DND-41 (cell line): Measurements from ENCODE around the gene PADI2.

Experiments
- CTCF ChIP-seq: IDR thresholded peaks from 2 replicates; pipeline ENCODE4 v1.5.1; 2012; ENCODE audit warnings: borderline replicate concordance, low read length, moderate library complexity, mild to moderate bottlenecking; ENCODE audit not compliant: poor library complexity, severe bottlenecking; ENCODE audit errors: extremely low read depth
- EZH2 ChIP-seq: IDR thresholded peaks from 3 replicates; pipeline ENCODE4 v1.6.1; 2012; ENCODE audit warnings: borderline replicate concordance, low read depth, mild to moderate bottlenecking, moderate library complexity, low read length, inconsistent platforms; ENCODE audit not compliant: severe bottlenecking

- TF ChIP-seq EZH2 (no peak), CTCF (no peak)
These were observed 2.6 kb upstream of the PADI2 start for GRCh38 chr1:17121881-17122280.
